Measurements from ENCODE around the gene TM7SF2.
A peak's percentile ranks its signal among the peaks of the same experiment; 100 is the strongest.

DNA sequence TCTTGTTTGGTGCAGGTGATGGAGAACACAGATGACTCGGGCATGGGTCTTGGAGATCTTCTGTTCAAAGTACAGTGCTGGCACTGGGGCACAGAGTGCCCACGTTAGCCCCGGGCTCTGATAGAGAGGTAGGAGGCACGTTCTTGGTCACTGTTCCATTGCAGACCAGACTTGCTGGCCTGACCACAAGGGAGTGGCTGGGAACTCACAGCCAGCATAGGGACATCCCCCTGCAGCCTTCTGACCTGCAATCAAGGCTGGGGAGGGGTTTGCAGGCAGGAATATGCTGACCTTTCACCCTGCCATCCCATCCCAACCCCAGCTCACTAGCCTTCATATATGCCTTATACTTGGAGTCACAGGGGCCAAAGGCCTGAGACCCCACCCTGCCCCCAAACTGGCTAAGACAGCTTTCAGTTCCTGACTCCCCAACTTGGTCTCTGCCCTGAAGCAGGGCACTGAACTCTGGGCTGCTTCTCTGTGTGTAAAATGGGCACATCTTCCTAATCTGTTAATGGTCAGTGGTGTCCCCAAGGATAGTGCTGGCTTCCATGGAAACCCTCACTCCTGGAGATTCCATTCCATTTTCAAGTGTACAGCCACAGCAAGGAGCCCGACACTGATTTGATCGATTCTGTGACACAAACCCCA is 15.1 kb downstream of the TM7SF2 start:
- TF ChIP-seq POLR2A (IDR thresholded peaks at IDR 0.05; ENCODE audit: low read depth, low read length) (peak; percentile 48; the same call in 1 of the 2 replicates), POLR2AphosphoS5 (IDR thresholded peaks at IDR 0.05; ENCODE audit: low read depth, low read length) (0 out of 2 replicates have a peak, but pooled peaks have one; percentile 45)
